Dendritic cell treated with granulocyte-macrophage colony-stimulating factor and Interleukin-4, amounts not matched to agents 40 ng/mL and 50 ng/mL, for 4 days (primary cell): Measurements from ENCODE around the gene RGS7.
"Not testable (repeated sequence)": the region's sequence is repeated elsewhere in the genome, so short reads cannot be mapped to it uniquely, and the experiment has no call there.

Source experiments
- H3K27ac Mint-ChIP-seq: one replicate; pipeline ENCODE4 v1.8.0; 2022; ENCODE audit warnings: mild to moderate bottlenecking, mixed read lengths
- H3K27me3 Mint-ChIP-seq: one replicate; pipeline ENCODE4 v1.8.0; 2022; ENCODE audit warnings: mild to moderate bottlenecking, mixed read lengths
- H3K36me3 Mint-ChIP-seq: one replicate; pipeline ENCODE4 v1.8.0; 2022; ENCODE audit warnings: low read depth, mixed read lengths
- H3K4me1 Mint-ChIP-seq: one replicate; pipeline ENCODE4 v1.8.0; 2022; ENCODE audit warnings: low read depth, mixed read lengths
- H3K4me3 Mint-ChIP-seq: one replicate; pipeline ENCODE4 v1.8.0; 2022; ENCODE audit warnings: mild to moderate bottlenecking, moderate library complexity, mixed read lengths
- H3K9me3 Mint-ChIP-seq: one replicate; pipeline ENCODE4 v1.8.0; 2022; ENCODE audit warnings: mixed read lengths
- intact Hi-C: fragments of 100-400 bp; cut with micrococcal nuclease; formaldehyde crosslinking; loops from one replicate; pipeline ENCODE4 v1.15.0; 2022

Gene RGS7

DNA sequence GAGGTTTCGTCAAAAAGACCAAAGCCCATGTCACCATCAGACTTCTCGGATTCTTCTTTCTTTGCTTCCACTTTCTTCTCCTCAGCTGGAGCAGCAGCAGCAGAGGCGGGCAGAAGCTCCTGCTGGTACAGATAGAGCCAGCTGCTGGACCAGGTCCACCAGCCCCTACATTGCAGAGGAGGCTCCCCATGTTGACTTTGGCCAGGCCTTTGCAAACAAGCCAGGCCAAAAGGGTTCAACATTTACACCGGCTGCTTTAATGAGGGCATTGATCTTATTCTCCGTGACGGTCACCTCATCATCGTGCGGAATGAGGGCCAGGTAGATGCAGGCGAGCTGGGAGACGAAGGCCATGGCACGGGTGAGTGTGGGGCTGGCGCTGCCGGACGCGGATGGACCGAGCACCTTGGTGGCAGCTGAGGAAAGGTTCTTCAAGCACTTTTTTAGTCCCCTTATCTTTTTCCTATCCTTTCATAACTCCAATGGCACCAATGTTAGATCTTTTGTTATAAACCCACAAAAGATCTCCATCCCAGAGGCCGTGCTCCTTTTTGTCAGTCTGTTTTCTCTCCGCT, 358.5 kb downstream of the RGS7 start:
- no peak overlapping the region for H3K27ac Mint-ChIP-seq

DNA sequence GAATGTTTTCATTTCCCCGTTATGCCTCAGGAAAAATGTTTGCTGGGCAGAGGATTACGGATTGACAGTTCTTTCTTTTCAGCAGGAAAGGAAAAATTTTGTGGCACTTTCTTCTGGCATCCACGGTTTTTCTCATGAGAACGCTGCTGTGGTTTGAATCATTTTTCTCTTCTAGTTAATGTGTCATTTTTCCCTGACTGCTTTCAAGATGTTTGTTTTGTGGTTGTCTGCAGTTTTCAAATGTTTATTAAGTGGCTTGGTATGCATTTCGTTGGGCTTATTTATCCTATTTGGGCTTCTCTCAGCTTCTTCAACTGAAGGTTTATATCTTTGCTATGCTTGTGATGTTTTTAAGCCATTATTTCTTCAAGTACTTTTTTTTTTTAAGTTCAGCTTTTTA, 359.0 kb downstream of the RGS7 start:
- H3K9me3 Mint-ChIP-seq: peaks cover 20% of the 10 kb centered on the region
- intact Hi-C loops: no loop called here
- H3K4me3 Mint-ChIP-seq: no peak overlapping the region
- no peaks in the 10 kb centered on the region for H3K4me1 Mint-ChIP-seq
- H3K36me3 Mint-ChIP-seq: no peaks in the 10 kb centered on the region
- H3K27me3 Mint-ChIP-seq: no peaks in the 10 kb centered on the region
- no peak overlapping the region for H3K27ac Mint-ChIP-seq

More for the DNA sequence above, 358.5 kb downstream of the RGS7 start:
- H3K36me3 Mint-ChIP-seq: no peaks in the 10 kb centered on the region
- H3K4me1 Mint-ChIP-seq: no peaks in the 10 kb centered on the region
- no peak overlapping the region for H3K4me3 Mint-ChIP-seq
- no peaks in the 10 kb centered on the region for H3K27me3 Mint-ChIP-seq
- H3K9me3 Mint-ChIP-seq: peaks cover 20% of the 10 kb centered on the region
- intact Hi-C loops: no loop called here

- Mint-ChIP-seq H3K27me3 (no peaks in the 10 kb centered on the region), H3K9me3 (peaks cover 6% of the 10 kb centered on the region), H3K4me1 (no peaks in the 10 kb centered on the region), H3K4me3 (no peak overlapping the region), H3K27ac (no peak overlapping the region), H3K36me3 (no peaks in the 10 kb centered on the region)
- intact Hi-C loops: no loop called here
These were observed 364.0 kb downstream of the RGS7 start for GRCh38 chr1:240993004-240993403.

GRCh38 chr1:240991230-240991629, 365.8 kb downstream of the RGS7 start:
- Mint-ChIP-seq H3K4me1 (no peaks in the 10 kb centered on the region), H3K27ac (no peak overlapping the region), H3K9me3 (no peaks in the 10 kb centered on the region), H3K4me3 (no peak overlapping the region), H3K27me3 (no peaks in the 10 kb centered on the region), H3K36me3 (no peaks in the 10 kb centered on the region)
- intact Hi-C loops: no loop called here

- H3K9me3 Mint-ChIP-seq: no peaks in the 10 kb centered on the region
- no peaks in the 10 kb centered on the region for H3K4me1 Mint-ChIP-seq
- H3K27ac Mint-ChIP-seq: no peak overlapping the region
- no peaks in the 10 kb centered on the region for H3K27me3 Mint-ChIP-seq
- H3K4me3 Mint-ChIP-seq: no peak overlapping the region
- intact Hi-C loops: no loop called here
- H3K36me3 Mint-ChIP-seq: no peaks in the 10 kb centered on the region
These were observed 369.1 kb downstream of the RGS7 start for GRCh38 chr1:240987928-240988327.

GRCh38 chr1:240985081-240985480, 371.9 kb downstream of the RGS7 start:
- Mint-ChIP-seq H3K4me3 (no peak overlapping the region), H3K4me1 (no peaks in the 10 kb centered on the region), H3K27me3 (no peaks in the 10 kb centered on the region), H3K36me3 (no peaks in the 10 kb centered on the region), H3K9me3 (no peaks in the 10 kb centered on the region), H3K27ac (no peak overlapping the region)
- intact Hi-C loops: no loop called here

DNA sequence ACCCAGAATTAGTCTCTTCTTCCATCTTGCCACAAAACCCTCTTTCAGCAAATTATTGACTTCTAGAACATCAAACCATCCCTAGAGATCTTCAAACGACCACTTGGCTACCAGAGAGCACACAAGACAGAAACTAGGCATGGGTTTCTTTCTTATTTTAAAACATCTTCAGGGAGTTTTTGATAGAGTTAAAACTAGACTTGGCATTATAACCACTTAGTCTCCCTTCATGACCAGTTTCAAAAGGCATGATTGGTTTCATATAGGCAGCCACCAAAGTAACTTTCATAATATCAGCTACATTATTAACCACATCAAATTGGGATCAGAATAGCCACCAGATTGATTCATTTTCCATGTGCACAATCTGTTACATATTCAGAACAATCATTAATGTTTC, 376.7 kb downstream of the RGS7 start:
- H3K4me1 Mint-ChIP-seq: no peaks in the 10 kb centered on the region
- no peak overlapping the region for H3K4me3 Mint-ChIP-seq
- H3K9me3 Mint-ChIP-seq: no peaks in the 10 kb centered on the region
- H3K36me3 Mint-ChIP-seq: no peaks in the 10 kb centered on the region
- intact Hi-C loops: no loop called here
- H3K27me3 Mint-ChIP-seq: no peaks in the 10 kb centered on the region
- no peak overlapping the region for H3K27ac Mint-ChIP-seq

DNA sequence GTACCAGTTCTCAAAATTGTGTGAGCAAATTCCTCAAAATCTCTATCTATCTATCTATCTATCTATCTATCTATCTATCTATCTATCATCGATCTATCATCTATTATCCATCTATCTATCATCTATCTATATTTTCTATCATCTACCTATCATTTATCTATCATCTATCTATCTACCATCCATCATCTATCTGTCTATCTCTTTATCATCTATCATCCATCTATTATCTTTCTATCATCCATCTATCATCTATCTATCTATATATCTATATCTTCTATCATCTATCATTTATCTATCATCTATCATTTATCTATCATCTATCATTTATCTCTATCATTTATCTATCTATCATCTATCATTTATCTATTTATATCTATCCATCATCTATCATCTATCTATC, 380.3 kb downstream of the RGS7 start:
- H3K4me1 Mint-ChIP-seq: no peaks in the 10 kb centered on the region
- H3K4me3 Mint-ChIP-seq: no peak overlapping the region
- no peaks in the 10 kb centered on the region for H3K27me3 Mint-ChIP-seq
- no peaks in the 10 kb centered on the region for H3K36me3 Mint-ChIP-seq
- H3K27ac Mint-ChIP-seq: no peak overlapping the region
- no peaks in the 10 kb centered on the region for H3K9me3 Mint-ChIP-seq
- intact Hi-C loops: no loop called here

- Mint-ChIP-seq H3K9me3 (no peaks in the 10 kb centered on the region), H3K36me3 (no peaks in the 10 kb centered on the region), H3K4me3 (no peak overlapping the region), H3K27me3 (no peaks in the 10 kb centered on the region), H3K27ac (no peak overlapping the region), H3K4me1 (no peaks in the 10 kb centered on the region)
- intact Hi-C loops: no loop called here
These were observed 383.1 kb downstream of the RGS7 start for GRCh38 chr1:240973875-240974274.

- H3K9me3 Mint-ChIP-seq, H3K27ac Mint-ChIP-seq, H3K4me1 Mint-ChIP-seq, H3K27me3 Mint-ChIP-seq, intact Hi-C loops, H3K4me3 Mint-ChIP-seq, H3K36me3 Mint-ChIP-seq: not testable (repeated sequence)
These were observed 384.9 kb downstream of the RGS7 start for GRCh38 chr1:240972059-240972458.

DNA sequence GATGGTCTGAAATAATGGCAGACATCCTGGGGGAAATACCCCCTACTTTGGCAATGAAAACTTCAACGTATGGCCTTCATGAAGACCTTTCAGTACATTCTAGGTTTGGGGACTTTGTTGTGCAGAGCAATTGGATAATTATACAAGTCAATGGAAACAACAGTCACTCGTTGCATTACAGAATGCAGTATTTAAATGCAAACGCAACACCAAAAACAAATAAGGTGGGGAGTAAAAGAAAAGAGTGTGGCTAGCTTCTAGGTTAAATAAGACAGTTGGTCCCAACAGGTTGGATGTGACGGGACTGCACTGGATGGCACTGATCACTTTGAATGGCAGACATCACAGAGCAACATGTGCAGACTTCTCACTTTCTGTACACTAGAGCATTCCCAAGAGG, 386.8 kb downstream of the RGS7 start:
- Mint-ChIP-seq H3K9me3 (no peaks in the 10 kb centered on the region), H3K4me1 (no peaks in the 10 kb centered on the region), H3K36me3 (no peaks in the 10 kb centered on the region), H3K27ac (no peak overlapping the region), H3K27me3 (no peaks in the 10 kb centered on the region), H3K4me3 (no peak overlapping the region)
- intact Hi-C loops: no loop called here

DNA sequence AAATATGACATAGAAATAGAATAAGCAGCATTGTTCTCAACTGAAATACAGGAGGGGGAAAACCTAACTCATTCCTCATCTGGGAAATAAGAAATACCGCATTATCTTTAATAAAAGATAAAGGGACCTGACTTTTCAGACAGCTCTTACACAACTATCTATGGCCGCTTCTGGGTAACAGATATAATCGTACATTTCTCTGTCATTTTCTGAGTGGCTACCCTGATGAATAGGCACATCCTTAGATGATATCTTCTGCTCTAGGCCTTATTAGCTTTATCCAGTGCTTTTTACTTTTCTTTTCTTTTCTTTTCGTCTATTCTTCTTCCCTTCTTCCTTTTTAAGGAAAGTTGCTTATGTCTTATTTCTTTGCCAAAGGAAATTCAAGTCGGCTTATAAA, 388.1 kb downstream of the RGS7 start:
- Mint-ChIP-seq H3K36me3 (no peaks in the 10 kb centered on the region), H3K4me1 (no peaks in the 10 kb centered on the region), H3K4me3 (no peak overlapping the region), H3K9me3 (no peaks in the 10 kb centered on the region), H3K27me3 (no peaks in the 10 kb centered on the region), H3K27ac (no peak overlapping the region)
- intact Hi-C loops: no loop called here

DNA sequence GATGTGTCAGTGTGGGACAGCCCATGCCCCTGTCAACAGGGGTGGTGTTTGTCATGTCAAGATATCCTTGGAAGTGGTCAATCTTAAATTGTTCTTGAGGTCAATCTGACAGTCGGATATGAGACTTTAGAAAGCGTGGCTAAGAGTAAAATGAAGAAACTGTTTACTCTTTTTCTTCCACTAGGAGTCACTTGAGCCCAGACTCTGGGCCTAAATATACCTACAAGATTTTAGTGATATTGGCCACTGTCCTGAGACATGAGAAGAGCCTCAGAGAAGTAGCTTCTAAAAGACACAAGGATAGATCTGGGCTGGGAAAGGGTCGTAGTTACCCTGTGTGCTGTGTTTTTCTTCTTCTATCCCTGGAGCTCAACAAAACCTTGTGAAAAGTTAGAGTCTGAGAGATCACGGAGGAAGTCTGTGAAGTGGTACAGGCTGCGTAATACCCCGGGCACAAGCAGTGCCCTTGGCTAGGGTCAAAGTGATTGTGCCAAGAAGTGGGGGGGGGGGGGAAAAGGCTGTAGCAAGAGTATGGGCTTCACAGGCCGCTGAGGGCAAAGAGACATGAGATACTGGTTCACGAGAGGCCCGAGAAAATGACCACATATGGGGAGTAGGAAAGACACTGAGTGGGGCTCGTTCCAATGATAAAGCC, 389.8 kb downstream of the RGS7 start:
- no peaks in the 10 kb centered on the region for H3K36me3 Mint-ChIP-seq
- H3K4me3 Mint-ChIP-seq: no peak overlapping the region
- intact Hi-C loops: no loop called here
- H3K9me3 Mint-ChIP-seq: no peaks in the 10 kb centered on the region
- H3K27ac Mint-ChIP-seq: no peak overlapping the region
- no peaks in the 10 kb centered on the region for H3K27me3 Mint-ChIP-seq
- H3K4me1 Mint-ChIP-seq: no peaks in the 10 kb centered on the region

DNA sequence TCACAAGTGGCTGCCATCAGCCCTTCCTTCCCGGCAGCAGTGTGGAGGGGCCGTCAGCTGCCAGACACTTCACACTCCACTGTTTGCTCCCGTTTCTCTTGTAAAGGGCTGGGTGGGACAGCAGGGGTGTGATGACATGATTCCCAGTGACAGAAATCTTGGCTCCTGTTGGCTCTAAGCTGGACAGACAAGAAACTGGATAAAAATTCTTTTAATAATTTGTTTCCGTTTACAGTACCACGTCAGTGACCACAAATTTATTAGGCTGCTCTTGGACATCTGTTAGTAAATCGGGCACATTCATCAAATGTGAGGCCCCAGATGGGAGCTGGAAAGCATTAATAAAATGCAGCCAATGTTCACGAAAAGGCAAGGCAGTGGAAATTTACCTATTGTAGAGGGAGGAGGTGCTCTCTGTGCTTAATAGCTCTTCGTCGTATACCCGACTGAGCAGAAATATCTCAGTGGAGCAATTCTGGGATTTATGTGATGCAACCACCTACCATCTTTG, 391.4 kb downstream of the RGS7 start:
- Mint-ChIP-seq H3K27me3 (no peaks in the 10 kb centered on the region), H3K4me3 (no peak overlapping the region), H3K36me3 (no peaks in the 10 kb centered on the region), H3K9me3 (no peaks in the 10 kb centered on the region), H3K4me1 (no peaks in the 10 kb centered on the region), H3K27ac (no peak overlapping the region)
- intact Hi-C loops: no loop called here

DNA sequence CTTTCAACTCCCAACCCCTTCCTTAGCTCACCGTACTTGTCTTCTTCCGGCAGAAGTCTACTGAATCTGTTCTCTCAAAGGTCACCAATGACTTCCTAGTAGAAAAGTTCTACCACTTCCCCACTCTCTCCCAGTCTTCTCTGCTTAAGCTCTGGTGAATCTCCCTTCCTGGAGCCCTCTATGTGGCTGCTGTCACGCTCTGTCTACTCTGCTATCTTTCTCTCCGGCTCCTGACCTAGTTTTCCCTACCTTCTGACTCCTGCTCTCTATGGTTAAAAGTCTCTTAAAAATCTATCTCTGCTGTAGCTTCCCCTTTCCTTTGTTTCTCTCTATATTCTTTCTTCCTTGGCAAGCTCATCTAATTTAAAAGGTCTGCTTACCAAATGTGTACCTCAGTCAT, 394.9 kb downstream of the RGS7 start:
- intact Hi-C loops: no loop called here
- Mint-ChIP-seq H3K9me3 (no peaks in the 10 kb centered on the region), H3K27me3 (no peaks in the 10 kb centered on the region), H3K27ac (no peak overlapping the region), H3K36me3 (no peaks in the 10 kb centered on the region), H3K4me1 (no peaks in the 10 kb centered on the region), H3K4me3 (no peak overlapping the region)
